GM21381 (cell line): ENCODE measurements around the gene CDC42BPB.

Source experiments
- ATAC-seq: cut with Tn5 transposase; IDR thresholded peaks from one replicate; pipeline ENCODE4 v1.9.1; 2021; ENCODE audit warnings: mild to moderate bottlenecking, moderate library complexity; ENCODE audit not compliant: unreplicated experiment

The CDC42BPB gene

GRCh38 chr14:102949801-102950451, 107.4 kb downstream of the CDC42BPB start:
- ATAC-seq: no peak

GRCh38 chr14:102949062-102949800, 108.1 kb downstream of the CDC42BPB start:
- no peak for ATAC-seq

GRCh38 chr14:102948698-102949061, 108.7 kb downstream of the CDC42BPB start:
- ATAC-seq: no peak

- no peak for ATAC-seq
These were observed 109.8 kb downstream of the CDC42BPB start for GRCh38 chr14:102947321-102948103.

- no peak for ATAC-seq
These were observed 111.8 kb downstream of the CDC42BPB start for GRCh38 chr14:102945346-102946130.

- no peak for ATAC-seq
These were observed 112.7 kb downstream of the CDC42BPB start for GRCh38 chr14:102944448-102945330.

- no peak for ATAC-seq
These were observed 113.4 kb downstream of the CDC42BPB start for GRCh38 chr14:102943979-102944378.

GRCh38 chr14:102943454-102943853, 113.9 kb downstream of the CDC42BPB start:
- ATAC-seq: no peak

- no peak for ATAC-seq
These were observed 115.3 kb downstream of the CDC42BPB start for GRCh38 chr14:102942069-102942468.

- no peak for ATAC-seq
These were observed 115.8 kb downstream of the CDC42BPB start for GRCh38 chr14:102941419-102942011.

GRCh38 chr14:102940729-102941362, 116.5 kb downstream of the CDC42BPB start:
- ATAC-seq: no peak

- ATAC-seq: no peak
These were observed 117.4 kb downstream of the CDC42BPB start for GRCh38 chr14:102939820-102940561.

GRCh38 chr14:102939329-102939728, 118.0 kb downstream of the CDC42BPB start:
- ATAC-seq: no peak

- ATAC-seq: no peak
These were observed 119.2 kb downstream of the CDC42BPB start for GRCh38 chr14:102938191-102938590.

- no peak for ATAC-seq
These were observed 119.8 kb downstream of the CDC42BPB start for GRCh38 chr14:102937331-102938175.

- no peak for ATAC-seq
These were observed 121.6 kb downstream of the CDC42BPB start for GRCh38 chr14:102935756-102936155.

GRCh38 chr14:102933618-102934231, 123.6 kb downstream of the CDC42BPB start:
- no peak for ATAC-seq
